GM12873 (cell line): Measurements from ENCODE around the gene TMEM170A.

Experiments
- TF ChIP-seq, protein P1 (sequence below): IDR thresholded peaks from 2 replicates; pipeline ENCODE4 v1.5.1; 2012; ENCODE audit warnings: low read depth, mild to moderate bottlenecking, moderate library complexity, low read length, control low read depth; ENCODE audit not compliant: insufficient read depth; ENCODE audit errors: missing control alignments

TMEM170A gene

DNA sequence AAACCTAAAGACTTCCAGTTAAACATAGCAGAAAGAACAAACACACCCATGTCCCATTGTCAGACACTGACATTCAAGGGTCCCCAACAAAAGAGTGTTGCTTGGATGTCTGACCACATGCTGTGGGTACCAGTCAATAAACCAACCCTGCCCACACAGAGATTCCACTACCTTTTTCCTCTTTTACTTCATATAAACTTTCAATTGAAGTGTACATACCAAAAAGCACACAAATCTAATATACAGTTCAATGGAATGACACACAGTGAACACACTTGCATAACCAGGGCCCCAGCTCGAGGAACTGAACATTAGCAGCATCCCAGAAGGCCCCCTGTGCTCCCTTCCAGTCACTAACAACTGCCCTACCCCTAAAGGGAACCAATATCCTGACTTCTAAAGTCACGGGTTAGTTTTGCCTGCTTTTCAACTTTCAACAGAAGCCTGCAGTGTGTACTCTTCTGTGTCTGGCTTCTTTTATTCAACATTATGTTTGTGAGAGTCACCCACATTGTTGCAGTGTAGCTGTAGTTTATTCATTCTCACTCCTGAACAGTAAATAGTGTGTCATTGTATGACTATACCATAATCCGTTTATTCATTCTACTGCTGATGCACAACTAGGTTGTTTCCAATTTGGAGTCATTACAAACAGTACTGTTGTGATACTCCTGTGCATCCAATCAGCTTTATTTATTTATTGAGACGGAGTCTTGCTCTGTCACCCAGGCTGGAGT lies 49.2 kb downstream of the TMEM170A start:
- TF ChIP-seq, protein P1, sequence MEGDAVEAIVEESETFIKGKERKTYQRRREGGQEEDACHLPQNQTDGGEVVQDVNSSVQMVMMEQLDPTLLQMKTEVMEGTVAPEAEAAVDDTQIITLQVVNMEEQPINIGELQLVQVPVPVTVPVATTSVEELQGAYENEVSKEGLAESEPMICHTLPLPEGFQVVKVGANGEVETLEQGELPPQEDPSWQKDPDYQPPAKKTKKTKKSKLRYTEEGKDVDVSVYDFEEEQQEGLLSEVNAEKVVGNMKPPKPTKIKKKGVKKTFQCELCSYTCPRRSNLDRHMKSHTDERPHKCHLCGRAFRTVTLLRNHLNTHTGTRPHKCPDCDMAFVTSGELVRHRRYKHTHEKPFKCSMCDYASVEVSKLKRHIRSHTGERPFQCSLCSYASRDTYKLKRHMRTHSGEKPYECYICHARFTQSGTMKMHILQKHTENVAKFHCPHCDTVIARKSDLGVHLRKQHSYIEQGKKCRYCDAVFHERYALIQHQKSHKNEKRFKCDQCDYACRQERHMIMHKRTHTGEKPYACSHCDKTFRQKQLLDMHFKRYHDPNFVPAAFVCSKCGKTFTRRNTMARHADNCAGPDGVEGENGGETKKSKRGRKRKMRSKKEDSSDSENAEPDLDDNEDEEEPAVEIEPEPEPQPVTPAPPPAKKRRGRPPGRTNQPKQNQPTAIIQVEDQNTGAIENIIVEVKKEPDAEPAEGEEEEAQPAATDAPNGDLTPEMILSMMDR = no peak

DNA sequence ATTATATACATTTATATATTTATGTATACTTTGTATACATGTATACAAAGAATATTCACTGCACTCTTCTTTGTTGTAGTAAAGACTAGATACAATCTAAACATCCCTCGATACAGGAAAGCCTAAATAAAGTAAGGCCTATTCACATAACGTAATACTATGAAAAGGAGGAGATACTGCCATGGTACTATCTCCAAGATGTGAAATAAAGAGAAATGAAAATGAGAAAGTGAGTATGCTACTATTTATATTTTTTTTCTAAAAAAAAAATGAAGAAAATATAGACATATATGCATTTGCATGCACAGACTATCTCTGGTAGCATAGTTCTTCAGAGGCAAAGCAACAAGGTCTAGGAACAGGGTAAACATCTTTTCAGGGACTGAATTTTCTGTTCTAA lies 50.5 kb downstream of the TMEM170A start:
- TF ChIP-seq, protein P1 = no peak

DNA sequence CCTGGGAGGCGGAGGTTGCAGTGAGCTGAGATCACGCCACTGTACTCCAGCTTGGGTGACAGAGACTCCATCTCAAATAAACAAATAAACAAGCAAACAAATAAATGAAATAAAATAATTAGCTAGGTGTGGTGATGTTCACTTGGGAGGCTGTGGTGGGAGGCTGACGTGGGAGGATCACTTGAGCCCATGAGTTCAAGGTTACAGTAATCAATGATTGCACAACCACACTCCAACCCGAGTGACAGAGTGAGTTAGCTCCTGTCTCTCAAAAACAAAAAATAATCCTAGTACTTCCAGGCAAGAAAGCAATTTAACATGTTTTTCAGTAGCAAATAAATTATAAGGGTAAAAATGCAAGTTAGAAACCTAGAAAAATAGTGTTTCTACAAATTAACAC lies 57.5 kb downstream of the TMEM170A start:
- TF ChIP-seq, protein P1 = no peak

DNA sequence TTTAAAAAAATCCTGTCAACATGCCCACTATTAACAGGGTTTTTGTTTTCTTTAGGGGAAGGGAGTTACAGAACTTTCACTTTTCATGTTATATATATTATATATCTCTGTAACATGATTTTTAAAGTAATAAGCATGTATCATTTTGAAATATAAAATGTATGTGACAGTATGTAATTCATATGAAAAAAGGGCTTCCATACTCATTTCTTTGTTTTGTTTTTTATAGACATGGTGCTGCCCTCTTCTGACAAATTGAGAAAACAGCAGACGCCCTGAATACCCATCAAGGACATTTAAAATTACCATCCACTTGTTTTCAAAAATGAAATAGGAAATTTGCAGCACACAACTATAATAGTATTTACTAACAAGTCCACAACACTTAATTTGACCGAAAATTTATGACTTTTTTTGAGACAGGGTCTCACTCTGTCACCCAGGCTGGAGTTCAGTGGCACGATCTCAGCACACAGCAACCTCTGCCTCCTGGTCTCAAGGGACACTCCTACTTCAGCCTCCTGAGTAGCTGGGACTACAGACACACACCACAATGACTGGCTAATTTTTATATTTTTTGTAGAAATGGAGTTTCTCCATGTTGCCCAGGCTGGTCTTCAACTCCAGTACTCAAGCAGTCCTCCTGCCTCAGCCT lies 61.5 kb downstream of the TMEM170A start:
- TF ChIP-seq, protein P1 = peak; percentile 59

DNA sequence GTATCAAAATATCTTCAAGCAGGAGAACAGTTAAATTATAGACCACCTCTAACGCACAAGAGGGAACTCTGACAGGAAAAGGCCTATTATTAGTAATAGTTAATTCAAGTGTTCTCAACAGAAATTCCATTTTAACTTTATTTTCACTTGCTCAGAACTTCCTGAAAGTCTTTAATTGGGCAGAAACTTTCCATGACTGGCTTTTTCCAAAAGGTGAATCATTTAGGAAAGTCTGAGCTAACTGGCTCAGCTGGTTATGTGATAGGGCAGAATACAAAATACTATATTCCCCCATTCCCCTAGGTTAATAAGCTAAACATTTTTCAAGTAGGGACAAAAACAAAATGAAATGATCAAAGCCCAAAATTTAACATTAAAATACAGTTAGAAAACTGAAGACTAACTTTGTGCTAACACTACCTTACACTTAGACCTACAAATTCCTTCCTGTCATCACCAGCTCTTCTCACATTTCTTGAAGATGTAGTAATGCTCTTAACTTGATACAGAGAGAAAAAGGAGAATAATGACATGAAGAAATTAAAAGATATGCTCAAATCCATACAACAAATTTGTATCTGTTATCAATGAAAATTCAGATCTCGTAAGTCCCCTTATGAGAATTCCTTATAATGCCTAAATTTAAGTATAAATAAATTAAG lies 62.2 kb downstream of the TMEM170A start:
- TF ChIP-seq, protein P1 = no peak

DNA sequence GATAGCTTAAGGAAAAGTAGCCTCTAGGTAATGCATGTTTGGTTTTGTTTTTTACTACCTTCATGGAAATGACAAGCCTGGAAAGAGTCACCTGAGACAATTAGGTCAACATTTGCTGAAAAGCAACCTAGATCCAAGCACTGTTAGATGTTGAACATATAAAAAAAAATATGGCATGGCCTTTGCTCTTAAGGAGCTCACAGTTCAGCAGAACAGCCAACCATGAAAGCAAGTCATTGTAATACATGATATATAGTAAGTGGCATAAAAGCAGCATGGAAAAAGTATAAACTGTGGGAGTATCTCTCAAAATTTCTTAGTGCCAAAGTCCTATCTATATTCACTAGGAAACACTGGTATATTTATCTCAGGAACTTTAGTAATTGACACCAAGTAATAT lies 62.8 kb downstream of the TMEM170A start:
- TF ChIP-seq, protein P1 = no peak

DNA sequence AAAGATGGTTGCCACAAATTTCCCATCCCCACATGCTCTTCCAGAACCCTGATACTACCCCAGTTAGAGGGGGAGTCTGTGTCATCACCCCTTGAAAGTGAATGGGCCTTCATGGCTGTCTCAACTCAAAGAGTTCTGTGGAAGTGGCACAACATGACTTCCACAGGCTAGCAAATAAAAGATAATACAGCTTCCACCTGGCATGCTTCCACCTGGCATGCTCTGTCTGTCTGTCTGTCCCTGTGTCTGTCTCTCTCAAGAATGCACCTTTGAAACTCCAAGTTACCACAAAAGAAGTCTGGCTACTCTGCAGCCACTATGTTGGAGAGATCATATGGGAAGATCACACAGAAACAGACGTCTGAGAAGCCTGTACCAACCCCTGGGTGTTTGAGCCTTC lies 66.2 kb downstream of the TMEM170A start:
- TF ChIP-seq, protein P1 = no peak
